DMS 273 (cell line): ENCODE results near the gene LUC7L.
"Not testable (repeated sequence)": the region's sequence is repeated elsewhere in the genome, so short reads cannot be mapped to it uniquely, and the experiment has no call there.

Experiments used
- DNase-seq: peaks from one replicate; lab custom pipeline; 2025; ENCODE audit not compliant: unreplicated experiment; lab: John Stamatoyannopoulos, UW

Gene LUC7L

GRCh38 chr16:180681-181564, 48.3 kb downstream of the LUC7L start:
- DNase-seq: peak; percentile 96

GRCh38 chr16:180101-180675, 49.1 kb downstream of the LUC7L start, which contains the start of gene HBQ1:
HBQ1 (plus strand) TSS chr16:180459; CDS start chr16:180487, 28 bp downstream.
- DNase-seq: peak; percentile 78

- DNase-seq: no peak
Observed at GRCh38 chr16:179211-180092, 49.8 kb downstream of the LUC7L start.

GRCh38 chr16:178668-179015, 50.6 kb downstream of the LUC7L start:
- DNase-seq: no peak

GRCh38 chr16:177981-178667, 51.1 kb downstream of the LUC7L start:
- no peak for DNase-seq

DNA sequence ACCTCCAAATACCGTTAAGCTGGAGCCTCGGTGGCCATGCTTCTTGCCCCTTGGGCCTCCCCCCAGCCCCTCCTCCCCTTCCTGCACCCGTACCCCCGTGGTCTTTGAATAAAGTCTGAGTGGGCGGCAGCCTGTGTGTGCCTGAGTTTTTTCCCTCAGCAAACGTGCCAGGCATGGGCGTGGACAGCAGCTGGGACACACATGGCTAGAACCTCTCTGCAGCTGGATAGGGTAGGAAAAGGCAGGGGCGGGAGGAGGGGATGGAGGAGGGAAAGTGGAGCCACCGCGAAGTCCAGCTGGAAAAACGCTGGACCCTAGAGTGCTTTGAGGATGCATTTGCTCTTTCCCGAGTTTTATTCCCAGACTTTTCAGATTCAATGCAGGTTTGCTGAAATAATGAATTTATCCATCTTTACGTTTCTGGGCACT, 51.8 kb downstream of the LUC7L start:
- DNase-seq: no peak

- not testable (repeated sequence) for DNase-seq
Observed at GRCh38 chr16:176477-177382, 52.5 kb downstream of the LUC7L start, which contains the start of gene HBA1. HBA1 (plus strand) TSS chr16:176680; CDS start chr16:176717, 37 bp downstream.

- not testable (repeated sequence) for DNase-seq
Observed at GRCh38 chr16:176006-176405, 53.2 kb downstream of the LUC7L start.

DNA sequence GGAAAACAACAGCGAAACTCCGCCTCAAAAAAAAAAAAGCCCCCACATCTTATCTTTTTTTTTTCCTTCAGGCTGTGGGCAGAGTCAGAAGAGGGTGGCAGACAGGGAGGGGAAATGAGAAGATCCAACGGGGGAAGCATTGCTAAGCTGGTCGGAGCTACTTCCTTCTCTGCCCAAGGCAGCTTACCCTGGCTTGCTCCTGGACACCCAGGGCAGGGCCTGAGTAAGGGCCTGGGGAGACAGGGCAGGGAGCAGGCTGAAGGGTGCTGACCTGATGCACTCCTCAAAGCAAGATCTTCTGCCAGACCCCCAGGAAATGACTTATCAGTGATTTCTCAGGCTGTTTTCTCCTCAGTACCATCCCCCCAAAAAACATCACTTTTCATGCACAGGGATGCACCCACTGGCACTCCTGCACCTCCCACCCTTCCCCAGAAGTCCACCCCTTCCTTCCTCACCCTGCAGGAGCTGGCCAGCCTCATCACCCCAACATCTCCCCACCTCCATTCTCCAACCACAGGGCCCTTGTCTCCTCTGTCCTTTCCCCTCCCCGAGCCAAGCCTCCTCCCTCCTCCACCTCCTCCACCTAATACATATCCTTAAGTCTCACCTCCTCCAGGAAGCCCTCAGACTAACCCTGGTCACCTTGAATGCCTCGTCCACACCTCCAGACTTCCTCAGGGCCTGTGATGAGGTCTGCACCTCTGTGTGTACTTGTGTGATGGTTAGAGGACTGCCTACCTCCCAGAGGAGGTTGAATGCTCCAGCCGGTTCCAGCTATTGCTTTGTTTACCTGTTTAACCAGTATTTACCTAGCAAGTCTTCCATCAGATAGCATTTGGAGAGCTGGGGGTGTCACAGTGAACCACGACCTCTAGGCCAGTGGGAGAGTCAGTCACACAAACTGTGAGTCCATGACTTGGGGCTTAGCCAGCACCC, 54.0 kb downstream of the LUC7L start:
- no peak for DNase-seq

DNA sequence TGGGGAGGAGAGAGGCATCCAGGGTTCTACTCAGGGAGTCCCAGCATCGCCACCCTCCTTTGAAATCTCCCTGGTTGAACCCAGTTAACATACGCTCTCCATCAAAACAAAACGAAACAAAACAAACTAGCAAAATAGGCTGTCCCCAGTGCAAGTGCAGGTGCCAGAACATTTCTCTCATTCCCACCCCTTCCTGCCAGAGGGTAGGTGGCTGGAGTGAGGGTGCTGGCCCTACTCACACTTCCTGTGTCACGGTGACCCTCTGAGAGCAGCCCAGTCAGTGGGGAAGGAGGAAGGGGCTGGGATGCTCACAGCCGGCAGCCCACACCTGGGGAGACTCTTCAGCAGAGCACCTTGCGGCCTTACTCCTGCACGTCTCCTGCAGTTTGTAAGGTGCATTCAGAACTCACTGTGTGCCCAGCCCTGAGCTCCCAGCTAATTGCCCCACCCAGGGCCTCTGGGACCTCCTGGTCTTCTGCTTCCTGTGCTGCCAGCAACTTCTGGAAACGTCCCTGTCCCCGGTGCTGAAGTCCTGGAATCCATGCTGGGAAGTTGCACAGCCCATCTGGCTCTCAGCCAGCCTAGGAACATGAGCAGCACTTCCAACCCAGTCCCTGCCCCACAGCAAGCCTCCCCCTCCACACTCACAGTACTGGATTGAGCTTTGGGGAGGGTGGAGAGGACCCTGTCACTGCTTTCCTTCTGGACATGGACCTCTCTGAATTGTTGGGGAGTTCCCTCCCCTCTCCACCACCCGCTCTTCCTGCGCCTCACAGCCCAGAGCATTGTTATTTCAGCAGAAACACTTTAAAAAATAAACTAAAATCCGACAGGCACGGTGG, 55.1 kb downstream of the LUC7L start:
- DNase-seq: peak; percentile 52

GRCh38 chr16:173211-173854, 55.9 kb downstream of the LUC7L start:
- not testable (repeated sequence) for DNase-seq

- DNase-seq: not testable (repeated sequence)
Observed at GRCh38 chr16:172374-172941, 56.8 kb downstream of the LUC7L start, which contains the start of gene HBA2. HBA2 (plus strand) TSS chr16:172876; CDS start chr16:172913, 37 bp downstream.

DNA sequence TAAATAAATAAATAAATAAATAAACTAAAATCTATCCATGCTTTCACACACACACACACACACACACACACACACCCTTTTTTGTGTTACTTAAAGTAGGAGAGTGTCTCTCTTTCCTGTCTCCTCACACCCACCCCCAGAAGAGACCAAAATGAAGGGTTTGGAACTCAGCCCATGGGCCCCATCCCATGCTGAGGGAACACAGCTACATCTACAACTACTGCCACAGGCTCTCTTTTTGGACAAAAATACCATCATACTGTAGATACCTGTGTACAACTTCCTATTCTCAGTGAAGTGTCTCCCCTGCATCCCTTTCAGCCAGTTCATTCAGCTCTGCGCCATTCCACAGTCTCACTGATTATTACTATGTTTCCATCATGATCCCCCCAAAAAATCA, 58.5 kb downstream of the LUC7L start:
- no peak for DNase-seq

DNA sequence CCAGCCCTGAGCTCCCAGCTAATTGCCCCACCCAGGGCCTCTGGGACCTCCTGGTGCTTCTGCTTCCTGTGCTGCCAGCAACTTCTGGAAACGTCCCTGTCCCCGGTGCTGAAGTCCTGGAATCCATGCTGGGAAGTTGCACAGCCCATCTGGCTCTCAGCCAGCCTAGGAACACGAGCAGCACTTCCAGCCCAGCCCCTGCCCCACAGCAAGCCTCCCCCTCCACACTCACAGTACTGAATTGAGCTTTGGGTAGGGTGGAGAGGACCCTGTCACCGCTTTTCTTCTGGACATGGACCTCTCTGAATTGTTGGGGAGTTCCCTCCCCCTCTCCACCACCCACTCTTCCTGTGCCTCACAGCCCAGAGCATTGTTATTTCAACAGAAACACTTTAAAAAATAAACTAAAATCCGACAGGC, 59.2 kb downstream of the LUC7L start:
- not testable (repeated sequence) for DNase-seq

- no peak for DNase-seq
Observed at GRCh38 chr16:169014-169413, 60.2 kb downstream of the LUC7L start.

DNA sequence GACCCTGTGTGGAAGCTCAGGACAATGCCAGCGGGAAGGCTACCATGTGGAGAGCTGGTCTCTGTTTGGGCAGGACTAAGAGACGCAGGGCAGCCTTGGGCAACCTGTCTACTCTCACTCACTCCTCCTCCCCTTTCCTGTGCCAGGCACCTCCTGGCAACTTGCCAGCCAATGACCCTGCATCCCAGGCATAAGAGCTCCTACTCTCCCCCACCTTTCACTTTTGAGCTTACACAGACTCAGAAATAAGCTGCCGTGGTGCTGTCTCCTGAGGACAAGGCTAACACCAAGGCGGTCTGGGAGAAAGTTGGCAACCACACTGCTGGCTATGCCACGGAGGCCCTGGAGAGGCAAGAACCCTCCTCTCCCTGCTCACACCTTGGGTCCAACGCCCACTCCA, 60.8 kb downstream of the LUC7L start:
- peak; percentile 60 for DNase-seq
